ENCODE results near the gene TRIM61.
"Not testable (repeated sequence)": the region's sequence is repeated elsewhere in the genome, so short reads cannot be mapped to it uniquely, and the experiment has no call there.

DNA sequence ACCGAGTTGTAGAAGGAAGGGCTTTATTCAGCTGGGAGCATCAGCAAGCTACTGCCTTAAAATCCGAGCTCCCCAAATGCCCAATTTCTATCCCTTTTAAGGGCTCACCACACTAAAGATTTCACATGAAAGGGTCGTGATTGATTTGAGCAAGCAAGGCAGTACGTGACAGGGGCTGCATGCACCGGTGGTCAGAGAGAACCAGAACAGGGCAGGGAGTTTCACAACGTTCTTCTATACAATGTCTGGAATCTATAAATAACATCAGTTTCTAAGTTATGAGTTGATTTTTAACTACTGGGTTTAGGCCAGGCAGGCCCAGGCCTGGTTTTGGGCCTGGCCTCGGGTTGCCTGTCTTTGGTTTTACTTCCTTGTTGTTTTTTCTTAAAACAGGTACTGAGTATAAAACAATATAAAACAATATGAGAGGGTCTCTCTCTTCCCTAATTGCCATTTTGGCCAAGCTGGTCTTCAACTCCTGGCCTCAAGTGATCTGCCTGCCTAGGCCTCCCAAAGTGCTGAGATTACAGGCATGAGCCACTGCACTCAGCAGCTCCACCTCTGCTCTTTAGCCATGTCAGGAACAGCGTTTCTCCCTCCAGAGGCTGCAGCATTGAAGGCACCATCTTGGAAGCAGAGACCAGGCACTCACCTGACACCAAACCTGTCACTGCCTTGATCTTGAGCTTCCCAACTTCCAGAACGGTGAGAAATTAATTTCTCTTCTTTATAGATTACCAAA is 41.4 kb downstream of the TRIM61 start:
- not testable (repeated sequence) for TF ChIP-seq RXRA (IDR thresholded peaks at IDR 0.05; ENCODE audit: borderline replicate concordance, low read depth); GABPA (IDR thresholded peaks at IDR 0.05; ENCODE audit: low read depth); CHD2 (IDR thresholded peaks at IDR 0.05; ENCODE audit: low read length, partially characterized antibody); TCF12 (IDR thresholded peaks at IDR 0.05); GATA2 (CRISPR knock-in tag; IDR thresholded peaks at IDR 0.05); TEAD4 (IDR thresholded peaks at IDR 0.05; ENCODE audit: borderline replicate concordance, insufficient read depth); TAF1 (IDR thresholded peaks at IDR 0.05; ENCODE audit: borderline replicate concordance, low read depth, low read length); FOSL2 (IDR thresholded peaks at IDR 0.05; ENCODE audit: borderline replicate concordance, low read depth); EZH2phosphoT487 (IDR thresholded peaks at IDR 0.05; ENCODE audit: borderline replicate concordance, low read depth); POLR2AphosphoS5 (IDR thresholded peaks at IDR 0.05; ENCODE audit: low read depth, low read length)
- TF ChIP-seq, protein P1, sequence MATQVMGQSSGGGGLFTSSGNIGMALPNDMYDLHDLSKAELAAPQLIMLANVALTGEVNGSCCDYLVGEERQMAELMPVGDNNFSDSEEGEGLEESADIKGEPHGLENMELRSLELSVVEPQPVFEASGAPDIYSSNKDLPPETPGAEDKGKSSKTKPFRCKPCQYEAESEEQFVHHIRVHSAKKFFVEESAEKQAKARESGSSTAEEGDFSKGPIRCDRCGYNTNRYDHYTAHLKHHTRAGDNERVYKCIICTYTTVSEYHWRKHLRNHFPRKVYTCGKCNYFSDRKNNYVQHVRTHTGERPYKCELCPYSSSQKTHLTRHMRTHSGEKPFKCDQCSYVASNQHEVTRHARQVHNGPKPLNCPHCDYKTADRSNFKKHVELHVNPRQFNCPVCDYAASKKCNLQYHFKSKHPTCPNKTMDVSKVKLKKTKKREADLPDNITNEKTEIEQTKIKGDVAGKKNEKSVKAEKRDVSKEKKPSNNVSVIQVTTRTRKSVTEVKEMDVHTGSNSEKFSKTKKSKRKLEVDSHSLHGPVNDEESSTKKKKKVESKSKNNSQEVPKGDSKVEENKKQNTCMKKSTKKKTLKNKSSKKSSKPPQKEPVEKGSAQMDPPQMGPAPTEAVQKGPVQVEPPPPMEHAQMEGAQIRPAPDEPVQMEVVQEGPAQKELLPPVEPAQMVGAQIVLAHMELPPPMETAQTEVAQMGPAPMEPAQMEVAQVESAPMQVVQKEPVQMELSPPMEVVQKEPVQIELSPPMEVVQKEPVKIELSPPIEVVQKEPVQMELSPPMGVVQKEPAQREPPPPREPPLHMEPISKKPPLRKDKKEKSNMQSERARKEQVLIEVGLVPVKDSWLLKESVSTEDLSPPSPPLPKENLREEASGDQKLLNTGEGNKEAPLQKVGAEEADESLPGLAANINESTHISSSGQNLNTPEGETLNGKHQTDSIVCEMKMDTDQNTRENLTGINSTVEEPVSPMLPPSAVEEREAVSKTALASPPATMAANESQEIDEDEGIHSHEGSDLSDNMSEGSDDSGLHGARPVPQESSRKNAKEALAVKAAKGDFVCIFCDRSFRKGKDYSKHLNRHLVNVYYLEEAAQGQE (IDR thresholded peaks at IDR 0.05; ENCODE audit: low read depth, low read length): not testable (repeated sequence)
- TF ChIP-seq, protein P2, sequence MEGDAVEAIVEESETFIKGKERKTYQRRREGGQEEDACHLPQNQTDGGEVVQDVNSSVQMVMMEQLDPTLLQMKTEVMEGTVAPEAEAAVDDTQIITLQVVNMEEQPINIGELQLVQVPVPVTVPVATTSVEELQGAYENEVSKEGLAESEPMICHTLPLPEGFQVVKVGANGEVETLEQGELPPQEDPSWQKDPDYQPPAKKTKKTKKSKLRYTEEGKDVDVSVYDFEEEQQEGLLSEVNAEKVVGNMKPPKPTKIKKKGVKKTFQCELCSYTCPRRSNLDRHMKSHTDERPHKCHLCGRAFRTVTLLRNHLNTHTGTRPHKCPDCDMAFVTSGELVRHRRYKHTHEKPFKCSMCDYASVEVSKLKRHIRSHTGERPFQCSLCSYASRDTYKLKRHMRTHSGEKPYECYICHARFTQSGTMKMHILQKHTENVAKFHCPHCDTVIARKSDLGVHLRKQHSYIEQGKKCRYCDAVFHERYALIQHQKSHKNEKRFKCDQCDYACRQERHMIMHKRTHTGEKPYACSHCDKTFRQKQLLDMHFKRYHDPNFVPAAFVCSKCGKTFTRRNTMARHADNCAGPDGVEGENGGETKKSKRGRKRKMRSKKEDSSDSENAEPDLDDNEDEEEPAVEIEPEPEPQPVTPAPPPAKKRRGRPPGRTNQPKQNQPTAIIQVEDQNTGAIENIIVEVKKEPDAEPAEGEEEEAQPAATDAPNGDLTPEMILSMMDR (IDR thresholded peaks at IDR 0.05): not testable (repeated sequence)
- TF ChIP-seq, protein P3, sequence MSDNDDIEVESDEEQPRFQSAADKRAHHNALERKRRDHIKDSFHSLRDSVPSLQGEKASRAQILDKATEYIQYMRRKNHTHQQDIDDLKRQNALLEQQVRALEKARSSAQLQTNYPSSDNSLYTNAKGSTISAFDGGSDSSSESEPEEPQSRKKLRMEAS (IDR thresholded peaks at IDR 0.05; ENCODE audit: low read depth): not testable (repeated sequence)

Data from SK-N-SH (cell line).